Measurements from ENCODE around the gene ARHGEF28.

Gene ARHGEF28

GRCh38 chr5:73983644-73984043, 357.6 kb downstream of the ARHGEF28 start:
- DNase-seq, result no peak

- DNase-seq, result no peak
These were observed 359.1 kb downstream of the ARHGEF28 start for GRCh38 chr5:73985145-73985544.

- DNase-seq, result no peak
These were observed 360.7 kb downstream of the ARHGEF28 start for GRCh38 chr5:73986729-73987128.

- no peak for DNase-seq
These were observed 361.9 kb downstream of the ARHGEF28 start for GRCh38 chr5:73987915-73988314.

GRCh38 chr5:73989956-73990355, 364.0 kb downstream of the ARHGEF28 start:
- DNase-seq, result no peak
